ENCODE measurements around the gene SELENOO.
A peak's percentile ranks its signal among the peaks of the same experiment; 100 is the strongest.
"Not testable (repeated sequence)": the region's sequence is repeated elsewhere in the genome, so short reads cannot be mapped to it uniquely, and the experiment has no call there.

Gene SELENOO

DNA sequence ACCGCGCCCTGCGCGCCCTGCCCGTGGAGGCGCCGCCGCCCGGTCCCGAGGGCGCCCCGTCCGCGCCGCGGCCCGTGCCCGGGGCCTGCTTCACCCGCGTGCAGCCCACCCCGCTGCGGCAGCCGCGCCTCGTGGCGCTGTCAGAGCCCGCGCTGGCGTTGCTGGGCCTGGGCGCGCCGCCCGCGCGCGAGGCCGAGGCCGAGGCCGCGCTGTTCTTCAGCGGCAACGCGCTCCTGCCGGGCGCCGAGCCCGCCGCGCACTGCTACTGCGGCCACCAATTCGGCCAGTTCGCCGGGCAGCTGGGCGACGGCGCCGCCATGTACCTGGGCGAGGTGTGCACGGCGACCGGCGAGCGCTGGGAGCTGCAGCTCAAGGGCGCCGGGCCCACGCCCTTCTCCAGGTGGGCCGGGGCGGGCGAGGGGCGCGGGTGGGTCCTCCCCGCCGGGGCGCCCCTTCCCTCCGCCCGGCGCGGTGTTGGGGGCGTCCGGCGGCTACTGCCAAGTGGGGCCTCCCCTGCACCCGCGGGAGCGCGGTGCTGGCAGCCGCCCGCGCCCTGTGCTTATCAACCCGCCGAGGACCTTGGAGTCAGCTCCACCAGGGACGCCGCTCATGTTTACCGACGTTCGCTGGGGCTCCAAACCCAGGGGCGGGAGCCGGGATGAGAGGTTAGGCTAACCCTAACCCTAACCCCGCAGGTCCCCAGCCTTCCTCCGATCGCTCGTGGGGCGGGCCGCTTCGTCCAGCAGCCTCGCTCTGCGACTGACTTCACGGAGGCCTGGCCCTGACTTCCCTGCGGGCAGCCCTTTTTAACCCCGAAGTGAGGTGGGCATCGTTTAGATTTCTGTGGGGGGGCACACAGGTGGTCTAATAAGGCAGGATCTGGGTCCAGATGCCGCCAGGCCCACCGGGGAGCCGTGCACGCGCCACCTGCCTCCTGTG, 649 bp downstream of the SELENOO start:
- DNase-seq: no peak

DNA sequence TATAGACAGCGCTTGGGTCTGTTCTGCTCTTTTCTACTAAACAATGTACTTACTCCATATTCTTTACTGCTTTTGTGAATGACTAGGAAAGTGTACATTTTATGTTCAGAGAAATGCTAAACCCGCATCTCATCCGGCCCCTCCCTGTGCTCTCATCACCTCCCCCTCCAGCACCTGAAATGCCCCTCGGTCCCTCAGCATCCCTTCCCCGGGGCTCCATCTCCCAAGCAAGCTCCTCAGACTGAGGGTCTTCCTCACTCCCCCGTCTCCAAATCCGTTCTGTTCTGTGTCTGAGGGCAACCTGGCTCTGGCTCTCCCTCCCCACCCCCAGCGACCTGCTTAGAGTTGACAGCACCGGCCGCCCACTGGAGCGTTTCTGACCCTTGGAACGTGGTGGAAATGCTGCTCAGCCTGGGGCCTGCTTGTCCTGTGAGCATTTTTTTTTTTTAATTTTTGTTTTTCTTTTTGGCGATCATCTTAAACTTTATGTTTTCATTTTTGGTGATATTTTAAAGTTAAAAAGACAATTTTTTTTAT, 1.4 kb downstream of the SELENOO start:
- DNase-seq: no peak

DNA sequence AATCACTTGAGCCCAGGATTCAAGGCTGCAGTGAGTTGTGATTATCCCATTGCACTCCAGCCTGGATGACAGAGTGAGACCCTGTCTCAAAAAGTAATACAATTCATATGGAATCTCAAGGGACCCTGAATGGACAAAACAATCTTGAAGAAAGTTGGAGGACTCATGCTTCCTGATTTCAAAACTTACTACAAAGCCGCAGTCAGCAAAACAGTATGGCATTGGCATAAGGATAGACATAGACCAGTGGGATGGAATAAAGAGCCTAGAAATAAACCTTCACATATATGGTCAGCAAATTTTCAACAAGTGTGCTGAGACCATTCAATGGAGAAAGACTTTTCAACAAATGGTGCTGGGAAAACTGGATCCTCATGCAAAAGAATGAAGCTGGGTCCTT, 2.5 kb downstream of the SELENOO start:
- DNase-seq: no peak

DNA sequence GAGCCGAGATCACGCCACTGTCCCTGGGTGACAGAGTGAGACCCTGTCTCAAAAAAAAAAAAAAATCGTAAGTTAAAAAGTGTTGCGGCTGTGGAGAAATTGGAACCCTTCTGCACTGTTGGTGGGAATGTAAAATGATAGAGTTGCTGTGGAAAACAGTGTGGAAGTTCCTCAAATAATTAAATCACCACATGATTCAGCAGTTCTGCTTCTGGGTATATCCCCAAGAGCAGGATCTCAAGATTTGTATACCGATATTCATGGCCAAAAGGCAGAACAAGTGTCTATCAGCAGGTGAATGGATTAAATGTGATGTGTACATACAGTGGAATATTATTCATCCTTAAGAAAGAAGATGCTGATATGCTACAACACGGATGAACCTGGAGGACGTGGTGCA, 3.8 kb downstream of the SELENOO start:
- no peak for DNase-seq

DNA sequence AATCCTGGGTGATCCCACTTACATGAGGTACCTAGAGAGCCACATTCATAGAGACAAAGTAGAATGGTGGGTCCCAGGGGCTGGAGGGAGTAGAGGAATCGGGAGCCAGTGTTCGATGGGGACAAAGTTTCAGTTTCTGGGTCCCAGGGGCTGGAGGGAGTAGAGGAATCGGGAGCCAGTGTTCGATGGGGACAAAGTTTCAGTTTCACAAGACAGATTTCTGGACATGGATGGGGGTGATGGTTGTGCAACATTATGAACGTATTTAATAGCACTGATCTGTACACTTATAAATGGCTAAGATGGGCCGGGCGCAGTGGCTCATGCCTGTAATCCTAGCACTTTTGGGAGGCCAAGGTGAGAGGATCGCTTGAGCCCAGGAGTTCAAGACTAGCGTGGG, 4.2 kb downstream of the SELENOO start:
- DNase-seq: not testable (repeated sequence)

DNA sequence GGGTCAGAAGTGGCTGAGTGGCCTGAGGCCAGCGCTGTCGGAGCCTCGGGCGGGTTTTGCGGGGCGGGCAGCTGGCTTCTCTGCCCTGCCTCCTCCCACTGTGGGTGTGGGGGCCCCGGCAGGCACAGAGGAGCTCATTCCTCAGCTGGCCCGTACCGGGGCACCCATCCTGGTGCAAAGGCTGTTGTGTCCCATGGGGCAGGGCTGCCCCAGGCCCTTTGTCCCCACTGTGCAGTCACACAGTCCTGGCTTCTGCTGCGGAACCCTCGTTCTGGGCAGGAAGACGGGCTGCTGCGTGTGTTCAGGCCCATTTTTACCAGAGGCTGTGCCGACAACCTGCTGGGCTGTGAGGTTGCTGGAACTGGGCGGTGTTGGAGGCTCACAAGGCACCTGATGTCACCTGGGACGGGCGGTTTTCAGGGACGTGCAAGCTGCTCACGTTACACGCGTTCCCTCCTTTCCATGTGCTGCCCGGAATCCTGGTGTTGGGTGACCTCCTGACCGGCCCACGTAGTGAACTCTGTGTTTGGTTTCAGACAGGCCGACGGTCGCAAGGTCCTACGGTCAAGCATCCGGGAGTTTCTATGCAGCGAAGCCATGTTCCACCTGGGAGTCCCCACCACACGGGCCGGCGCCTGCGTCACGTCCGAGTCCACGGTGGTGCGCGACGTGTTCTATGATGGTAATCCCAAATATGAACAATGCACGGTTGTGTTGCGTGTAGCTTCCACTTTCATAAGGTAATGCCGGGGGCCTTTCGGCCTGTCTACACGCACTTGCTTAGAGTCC, 5.2 kb downstream of the SELENOO start:
- DNase-seq: no peak

DNA sequence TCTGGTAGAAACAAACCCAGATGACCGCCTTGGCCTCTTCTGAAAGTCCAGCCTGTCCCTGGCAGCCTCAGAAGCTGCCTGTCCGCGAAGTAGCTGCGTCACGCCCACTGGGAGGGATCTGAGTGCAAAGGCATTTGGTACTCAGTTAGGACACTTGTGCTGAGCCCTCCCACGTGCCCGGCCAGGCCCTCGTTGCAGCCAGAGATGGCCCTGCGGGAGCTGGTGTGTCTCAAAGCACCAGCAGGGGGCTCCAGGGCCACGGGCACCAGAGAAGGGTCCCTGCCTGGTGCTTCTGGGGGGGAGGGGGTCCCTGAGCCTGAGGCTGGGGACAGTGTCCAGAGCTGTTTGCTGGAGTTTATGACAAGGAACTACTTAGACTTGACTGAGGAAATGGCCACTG, 5.8 kb downstream of the SELENOO start:
- DNase-seq: no peak

DNA sequence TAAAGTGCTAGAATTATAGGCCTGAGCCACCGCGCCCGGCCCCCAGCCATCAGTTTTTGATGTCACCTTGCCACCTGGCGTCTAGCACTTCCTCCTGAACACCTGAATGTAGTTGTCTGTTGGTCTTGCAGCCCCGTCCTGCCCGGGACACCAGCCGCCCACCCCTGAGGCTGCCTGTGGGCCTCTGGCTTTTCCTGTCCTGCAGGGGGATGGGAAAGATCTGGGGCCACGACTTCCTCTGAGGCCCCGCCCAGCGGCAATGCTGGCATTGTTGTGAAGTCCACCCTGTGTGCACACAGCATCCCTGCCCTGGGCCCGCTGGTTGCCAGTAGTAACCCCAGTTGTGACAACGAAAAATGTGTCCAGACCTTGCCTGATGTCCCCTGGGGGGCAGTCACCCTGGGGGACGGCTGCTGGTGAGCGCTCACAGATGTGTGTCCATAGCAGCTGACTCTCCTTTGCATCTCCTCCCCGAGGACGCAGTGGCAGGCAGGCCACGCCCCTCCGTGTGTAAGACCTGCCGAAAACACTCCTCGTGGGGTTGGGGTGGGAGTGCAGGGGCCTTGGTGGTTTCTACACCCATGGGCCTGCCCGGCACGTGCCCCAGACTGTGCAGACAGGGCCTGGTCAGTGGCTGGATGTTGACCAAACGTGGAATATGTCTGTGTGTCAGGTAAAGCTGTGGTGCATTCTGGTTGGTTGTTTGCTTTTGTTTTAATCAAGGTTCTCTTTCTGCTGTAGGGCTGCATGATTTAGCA, 6.8 kb downstream of the SELENOO start:
- no peak for DNase-seq

DNA sequence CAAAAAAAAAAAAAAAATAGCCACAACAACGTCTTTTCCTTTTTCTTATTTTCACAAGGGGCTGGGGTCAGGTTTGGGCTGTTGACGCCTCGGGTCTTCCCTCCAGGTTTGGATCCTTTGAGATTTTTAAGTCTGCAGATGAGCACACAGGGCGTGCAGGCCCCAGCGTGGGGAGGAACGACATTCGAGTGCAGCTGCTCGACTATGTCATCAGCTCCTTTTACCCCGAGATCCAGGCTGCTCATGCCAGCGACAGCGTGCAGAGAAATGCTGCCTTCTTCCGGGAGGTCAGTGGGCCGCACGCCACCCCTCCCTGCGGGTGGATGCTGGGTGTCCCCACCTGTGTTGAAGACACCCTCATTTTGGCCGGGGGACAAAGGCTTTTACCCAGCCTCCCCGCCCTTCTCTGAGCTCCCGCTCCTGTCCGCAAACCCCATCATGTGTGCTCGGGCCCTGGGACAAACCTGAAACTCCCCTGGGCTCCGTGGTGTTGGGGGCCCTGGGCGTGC, 7.7 kb downstream of the SELENOO start:
- no peak for DNase-seq

DNA sequence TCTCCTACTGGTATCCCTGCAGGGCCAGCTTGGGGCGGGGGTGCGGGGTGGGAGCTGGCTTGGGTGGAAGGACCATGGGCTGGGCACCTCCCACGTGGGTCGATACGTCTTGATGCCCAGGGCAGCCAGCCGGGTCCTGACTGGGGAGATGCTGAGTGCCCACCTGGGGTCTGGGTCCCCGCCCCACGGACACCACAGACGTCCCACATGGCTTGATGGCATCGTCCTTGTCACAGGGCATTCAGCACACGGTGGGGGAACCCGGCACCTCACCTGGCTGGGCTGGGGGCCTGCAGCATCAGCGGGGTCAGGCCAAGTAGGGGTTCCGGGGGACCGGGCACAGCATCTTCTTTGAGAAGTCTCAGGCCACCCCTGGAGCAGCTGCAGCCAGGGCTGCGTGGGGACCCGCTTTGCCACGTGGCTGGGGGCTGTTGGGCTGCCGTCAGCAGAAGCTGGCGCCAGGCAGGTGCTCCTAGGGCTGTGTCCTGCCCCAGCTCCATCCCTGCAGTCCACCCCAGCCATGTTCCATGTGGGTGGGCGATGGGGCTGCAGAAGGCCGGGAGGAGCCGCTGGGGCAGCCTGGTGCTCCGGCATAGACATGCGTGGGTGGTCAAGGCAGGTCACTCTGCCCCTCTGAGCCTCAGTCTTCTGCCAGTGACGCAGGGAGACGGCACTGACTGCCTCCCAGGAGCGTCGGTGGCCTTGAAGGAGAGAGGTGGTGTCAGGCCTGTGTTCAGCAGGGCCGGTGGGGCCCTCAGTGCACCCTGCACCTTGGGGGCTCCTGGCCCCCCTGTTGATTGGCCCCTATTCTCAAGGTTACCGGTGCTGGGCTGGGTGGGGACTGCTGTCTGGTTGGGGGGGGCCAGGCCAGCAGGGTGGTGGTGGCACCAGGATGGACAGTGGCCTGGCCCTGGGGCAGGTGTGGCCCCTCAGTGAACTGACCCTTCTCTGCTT, 8.4 kb downstream of the SELENOO start:
- DNase-seq: no peak

DNA sequence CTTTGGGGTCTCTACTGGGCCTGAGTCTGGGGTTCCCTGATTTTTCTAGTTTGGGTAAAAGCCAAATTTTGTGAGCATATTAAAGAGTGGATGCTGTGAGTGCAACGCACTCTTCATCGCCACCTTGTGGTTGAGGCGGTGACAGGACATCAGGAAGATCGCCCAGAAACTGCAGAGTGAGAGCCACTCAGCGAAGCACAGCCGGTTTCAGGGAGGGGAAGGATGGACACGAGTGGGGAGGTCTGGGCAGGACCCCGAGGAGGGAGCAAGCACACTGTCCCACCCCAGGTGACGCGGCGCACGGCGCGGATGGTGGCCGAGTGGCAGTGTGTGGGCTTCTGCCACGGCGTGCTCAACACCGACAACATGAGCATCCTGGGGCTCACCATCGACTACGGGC, 9.1 kb downstream of the SELENOO start:
- DNase-seq: peak in 3 of 4 experiments; percentile 38 to 60 (median 41)

DNA sequence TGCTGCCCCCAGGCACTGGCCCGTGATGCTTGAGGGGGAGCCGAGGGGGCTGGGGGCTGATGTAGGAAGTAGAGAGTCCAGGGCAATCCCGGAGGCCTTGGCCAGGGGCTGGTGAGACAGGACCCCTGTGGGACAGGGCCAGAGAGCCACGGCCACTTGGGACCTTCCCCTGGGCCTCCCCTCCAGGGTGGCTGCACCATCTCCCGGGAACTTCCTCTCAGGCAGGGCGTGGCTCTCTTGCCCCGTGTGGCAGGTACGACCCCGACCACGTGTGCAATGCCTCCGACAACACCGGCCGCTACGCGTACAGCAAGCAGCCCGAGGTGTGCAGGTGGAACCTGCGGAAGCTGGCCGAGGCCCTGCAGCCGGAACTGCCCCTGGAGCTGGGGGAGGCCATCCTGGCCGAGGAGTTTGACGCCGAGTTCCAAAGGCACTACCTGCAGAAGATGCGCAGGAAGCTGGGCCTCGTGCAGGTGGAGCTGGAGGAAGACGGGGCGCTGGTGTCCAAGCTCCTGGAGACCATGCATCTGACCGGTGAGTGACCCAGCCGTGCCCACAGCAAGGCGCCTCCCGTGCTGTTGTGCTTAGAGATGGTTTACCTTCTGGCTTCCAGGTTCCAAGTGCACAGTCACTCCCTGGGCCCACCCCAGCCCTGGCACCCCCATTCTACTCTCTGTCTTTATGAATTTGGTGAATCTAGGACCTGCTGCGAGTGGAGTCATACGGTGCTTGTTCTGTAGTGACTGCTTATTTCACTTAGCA, 9.7 kb downstream of the SELENOO start:
- no peak for DNase-seq

DNA sequence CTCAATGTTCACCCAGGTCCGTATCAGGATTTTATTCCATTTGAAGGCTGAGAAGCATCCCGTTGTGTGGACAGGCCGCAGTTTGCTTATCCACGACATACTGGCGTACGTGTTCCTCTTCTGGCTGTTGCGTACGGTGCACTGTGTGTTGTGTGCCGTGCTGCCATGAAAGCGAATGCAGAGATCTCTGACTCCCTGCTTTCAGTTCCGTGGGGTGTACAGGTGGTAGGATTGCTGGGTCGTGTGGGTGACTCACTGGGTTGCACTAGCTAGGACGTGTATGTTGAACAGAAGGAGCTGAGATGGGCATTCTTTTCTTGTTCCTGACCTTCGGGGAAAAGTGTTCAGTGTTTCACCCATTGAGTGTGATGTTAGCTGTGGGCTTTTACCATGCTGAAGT, 10.3 kb downstream of the SELENOO start:
- no peak for DNase-seq

DNA sequence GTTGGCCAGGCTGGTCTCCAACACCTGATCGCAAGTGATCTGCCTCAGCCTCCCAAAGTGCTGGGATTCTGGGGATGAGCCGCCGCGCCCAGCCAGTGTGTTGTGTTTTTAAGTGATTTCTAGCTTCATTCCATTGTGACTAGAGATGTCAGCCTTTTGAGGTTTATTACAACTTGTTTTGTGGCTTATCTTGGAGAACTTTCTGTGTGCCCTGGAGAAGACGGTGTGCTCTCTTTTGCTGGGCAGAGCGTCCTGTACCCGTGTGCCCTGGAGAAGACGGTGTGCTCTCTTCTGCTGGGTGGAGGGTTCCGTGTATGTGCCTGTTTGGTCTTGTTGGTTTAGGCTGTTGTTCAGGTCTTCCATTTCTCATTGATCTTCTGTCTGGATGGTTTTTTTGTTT, 12.5 kb downstream of the SELENOO start:
- DNase-seq: no peak

DNA sequence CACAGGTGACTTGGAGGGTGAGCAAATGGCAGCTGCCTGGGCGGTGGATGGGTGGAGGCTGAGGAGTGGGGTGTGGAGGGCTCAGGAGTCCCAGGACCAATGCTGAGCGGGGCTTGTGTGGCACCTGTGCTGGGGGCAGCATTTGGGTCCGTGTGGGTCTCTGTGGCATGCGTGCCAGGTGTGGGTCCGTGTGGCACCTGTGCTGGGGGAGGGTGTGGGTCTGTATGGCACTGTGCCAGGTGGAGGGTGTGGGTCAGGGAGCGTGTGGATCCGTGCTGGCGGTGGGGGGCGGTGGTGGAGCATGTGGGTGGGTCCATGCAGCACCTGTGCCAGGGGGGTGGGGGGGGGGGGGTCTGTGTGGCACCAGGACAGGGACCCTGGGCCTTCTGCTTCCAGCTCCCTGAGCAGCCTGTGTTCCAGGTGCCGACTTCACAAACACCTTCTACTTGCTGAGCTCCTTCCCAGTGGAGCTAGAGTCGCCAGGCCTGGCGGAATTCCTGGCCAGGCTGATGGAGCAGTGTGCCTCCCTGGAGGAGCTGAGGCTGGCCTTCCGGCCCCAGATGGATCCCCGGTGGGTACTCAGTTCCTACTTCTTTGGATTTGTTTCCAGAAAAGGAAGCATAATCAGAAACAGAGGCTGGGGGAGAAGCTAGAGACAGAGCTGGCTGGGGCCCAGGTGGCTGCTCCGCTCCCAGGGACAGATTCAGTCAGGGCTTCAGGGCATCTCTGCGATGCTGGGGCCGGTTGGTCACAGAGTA, 14.7 kb downstream of the SELENOO start:
- DNase-seq: no peak

DNA sequence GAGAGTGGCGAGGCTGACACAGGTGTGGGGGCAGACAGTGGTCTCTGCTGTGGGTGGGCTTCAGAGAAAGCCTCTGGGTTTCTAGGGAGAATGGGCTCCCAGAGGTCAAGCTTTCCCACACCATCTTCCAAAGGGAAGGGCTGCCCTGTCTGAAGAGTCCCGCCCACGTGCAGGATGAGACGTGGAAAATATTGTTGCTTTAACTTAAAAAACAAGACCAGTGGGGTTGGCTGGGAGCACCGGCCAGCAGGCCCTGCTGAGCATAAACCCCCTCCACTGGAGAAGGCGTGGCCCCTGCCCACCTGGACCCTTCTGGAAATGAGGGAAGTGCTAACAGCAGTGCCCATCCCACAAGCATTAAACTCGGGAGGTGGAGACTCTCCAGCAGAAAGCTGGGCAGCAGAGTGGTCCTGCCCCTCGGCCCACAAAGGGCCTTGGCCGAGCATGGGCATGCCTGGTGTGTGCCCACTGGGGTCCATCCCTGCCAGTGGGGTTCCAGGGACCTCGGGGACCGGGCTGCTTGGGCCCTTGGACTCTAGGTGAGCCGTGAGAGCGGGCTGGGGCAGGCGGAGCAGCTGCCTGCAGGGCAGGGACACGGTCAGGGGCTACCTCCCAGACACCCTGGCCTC, 15.4 kb downstream of the SELENOO start:
- no peak for DNase-seq

DNA sequence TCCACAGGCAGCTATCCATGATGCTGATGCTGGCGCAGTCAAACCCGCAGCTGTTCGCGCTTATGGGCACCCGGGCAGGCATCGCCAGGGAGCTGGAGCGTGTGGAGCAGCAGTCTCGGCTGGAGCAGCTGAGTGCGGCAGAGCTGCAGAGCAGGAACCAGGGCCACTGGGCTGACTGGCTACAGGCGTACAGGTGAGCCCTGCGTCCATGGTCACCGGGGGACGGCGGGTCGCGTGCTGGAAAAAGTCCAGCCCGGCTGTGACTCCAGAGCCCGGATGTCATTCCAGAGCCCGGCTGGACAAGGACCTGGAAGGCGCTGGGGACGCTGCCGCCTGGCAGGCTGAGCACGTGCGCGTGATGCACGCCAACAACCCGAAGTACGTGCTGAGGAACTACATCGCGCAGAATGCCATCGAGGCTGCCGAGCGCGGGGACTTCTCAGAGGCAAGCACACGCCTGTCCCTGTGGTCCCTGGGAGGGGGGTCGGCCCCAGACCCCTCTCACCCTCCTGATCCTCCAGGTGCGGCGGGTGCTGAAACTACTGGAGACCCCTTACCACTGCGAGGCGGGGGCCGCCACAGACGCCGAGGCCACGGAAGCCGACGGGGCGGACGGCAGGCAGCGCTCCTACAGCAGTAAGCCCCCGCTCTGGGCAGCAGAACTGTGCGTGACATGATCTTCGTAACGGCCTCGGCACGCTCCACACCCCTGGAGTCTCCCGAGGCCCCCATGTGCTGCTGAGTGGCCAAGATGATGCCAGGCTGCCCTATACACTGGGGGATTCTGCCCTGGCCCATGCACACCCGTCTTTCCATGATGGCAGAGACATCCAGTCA, 16.1 kb downstream of the SELENOO start:
- DNase-seq: no peak

DNA sequence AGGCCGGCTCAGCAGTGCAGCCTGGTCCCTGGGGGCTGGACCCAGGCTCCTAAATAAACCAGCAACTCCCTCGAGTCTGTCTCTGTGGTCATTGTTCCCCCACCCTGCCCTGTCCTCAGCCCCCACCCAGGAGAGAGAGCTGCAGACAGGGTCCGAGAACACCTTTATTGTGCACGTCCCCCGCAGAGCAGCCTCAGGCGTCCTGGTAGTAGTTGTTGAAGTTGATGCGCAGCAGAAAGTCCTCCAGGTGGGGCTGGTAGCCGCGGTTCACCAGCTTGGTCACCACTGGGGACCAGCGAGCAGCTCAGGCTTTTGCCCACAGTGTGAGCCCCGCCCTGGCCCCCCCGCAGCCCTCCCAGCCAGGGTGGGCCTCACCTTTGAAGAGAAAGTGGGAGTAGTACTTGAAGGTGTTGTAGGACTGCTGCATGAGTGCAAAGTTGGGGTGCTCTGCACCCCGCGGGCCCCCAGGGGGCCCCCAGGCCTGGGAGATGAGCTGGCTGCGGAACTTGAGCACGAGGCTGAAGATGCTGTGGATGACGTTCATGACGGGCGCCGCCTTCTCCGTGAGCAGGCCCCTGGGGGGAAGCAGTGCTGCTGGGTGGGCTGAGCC, 16.8 kb downstream of the SELENOO start:
- no peak for DNase-seq

Data from activated naive CD4-positive, alpha-beta T cell (primary cell).